T-cell (primary cell): ENCODE results near the gene PAK2. TPM values are rescaled to one million over a fixed set of nuclear protein-coding genes. Genes with fewer than 3 reads are reported as not detected.

Experiments
- ATAC-seq, 4 experiments: fragments of 200-7000 bp in 3 of 4; fragments of 150-1000 bp in 1 of 4; cut with Tn5 transposase; replicated peaks in 1 of 4; 1 replicate in 3 of 4; 2 replicates in 1 of 4; pipeline ENCODE4 v1.10.0; 2021; ENCODE audit warnings: moderate library complexity in 3 of 4, mild to moderate bottlenecking in 2 of 4, moderate number of reproducible peaks in 1 of 4
- CTCF ChIA-PET, 2 donors: fragments of 300-600 bp; sonication (Branson Sonifier 250); formaldehyde crosslinking; loops; one replicate each; lab custom pipeline; 2022; ENCODE audit warnings: antibody characterized with exemption in 2 of 2; lab: Charles Lee
- POLR2A ChIA-PET, 2 donors: fragments of 300-600 bp; sonication (Branson Sonifier 250); formaldehyde crosslinking; loops; one replicate each; lab custom pipeline; 2022; ENCODE audit warnings: antibody characterized with exemption in 2 of 2; lab: Charles Lee
- DNase-seq, 35 experiments: peaks; one replicate each; pipeline versions ENCODE4 v3.0.0 to v3.0.0-alpha.2; 2013 to 2023
- H3K27ac ChIP-seq: one replicate; pipeline ENCODE4 v1.5.1; 2013; ENCODE audit warnings: low read length
- H3K27me3 ChIP-seq, 2 experiments: replicated peaks in 1 of 2; 1 replicate in 1 of 2; 2 replicates in 1 of 2; pipeline versions ENCODE4 v1.6.1 to v1.7.0; 2013; ENCODE audit warnings: low read length in 1 of 2, mixed read lengths in 1 of 2; ENCODE audit not compliant: control insufficient read depth in 2 of 2, insufficient read depth in 2 of 2; ENCODE audit errors: extremely low read depth in 1 of 2
- H3K36me3 ChIP-seq, 2 donors: 1 replicate in 1 of 2; 2 replicates in 1 of 2; pipeline versions ENCODE4 v1.6.1 to v1.7.0; 2013; ENCODE audit warnings: low read length in 1 of 2; ENCODE audit not compliant: control insufficient read depth in 2 of 2, insufficient read depth in 1 of 2; ENCODE audit errors: extremely low read depth in 1 of 2
- H3K4me1 ChIP-seq, 2 experiments: 1 replicate in 1 of 2; 2 replicates in 1 of 2; pipeline versions ENCODE4 v1.6.1 to v1.7.0; 2013; ENCODE audit warnings: low read length in 2 of 2, mixed read lengths in 1 of 2; ENCODE audit not compliant: insufficient read depth in 2 of 2, control insufficient read depth in 1 of 2; ENCODE audit errors: extremely low read depth in 1 of 2
- H3K4me3 ChIP-seq, 2 donors: 1 replicate in 1 of 2; 2 replicates in 1 of 2; pipeline versions ENCODE4 v1.5.1 to v1.7.0; 2013; ENCODE audit warnings: mild to moderate bottlenecking in 2 of 2, low read length in 1 of 2, moderate library complexity in 1 of 2; ENCODE audit not compliant: control insufficient read depth in 1 of 2; ENCODE audit errors: extremely low read depth in 1 of 2
- H3K9me3 ChIP-seq: 2 replicates; pipeline ENCODE4 v1.7.0; 2013
- H3K27ac Mint-ChIP-seq, 2 donors: one replicate each; pipeline ENCODE4 v1.8.0; 2020 to 2021; ENCODE audit warnings: mild to moderate bottlenecking in 2 of 2, mixed read lengths in 2 of 2
- H3K27me3 Mint-ChIP-seq, 2 donors: one replicate each; pipeline ENCODE4 v1.8.0; 2021 to 2022; ENCODE audit warnings: mixed read lengths in 2 of 2
- H3K36me3 Mint-ChIP-seq: one replicate; pipeline ENCODE4 v1.8.0; 2021; ENCODE audit warnings: mixed read lengths
- H3K4me1 Mint-ChIP-seq, 3 donors: one replicate each; pipeline ENCODE4 v1.8.0; 2020 to 2022; ENCODE audit warnings: mixed read lengths in 3 of 3, mild to moderate bottlenecking in 1 of 3
- H3K4me3 Mint-ChIP-seq, 3 donors: one replicate each; pipeline ENCODE4 v1.8.0; 2020 to 2022; ENCODE audit warnings: mild to moderate bottlenecking in 3 of 3, mixed read lengths in 3 of 3, moderate library complexity in 3 of 3
- H3K9me3 Mint-ChIP-seq, 3 donors: one replicate each; pipeline ENCODE4 v1.8.0; 2020 to 2022; ENCODE audit warnings: mixed read lengths in 3 of 3
- WGBS: methylation state at CpG from one replicate; pipeline ENCODE4 v1.1.5; 2013; ENCODE audit warnings: missing lambda C conversion rate; ENCODE audit not compliant: insufficient coverage; 5-methylcytosine and 5-hydroxymethylcytosine counted together
- total RNA-seq, 35 experiments: library from RNA in 6 of 35; stranded (reverse) in 6 of 35; fragments of 120-200 nt in 1 of 35; gene quantifications; one replicate each; pipeline versions ENCODE4 v1.2.1 to v1.2.4 and lab custom pipeline; 2013 to 2026

Gene PAK2
- total RNA-seq, 5 donors from 2014 or later (not counting 1 experiment from before 2014, with no cell fraction given): 62.7 to 87.3 (median 76.2) TPM

- DNase-seq (no peak), ATAC-seq (no peak)
- ChIA-PET CTCF (interaction anchor here in 1 of 2 donors (0.6 kb wide), 1 partner anchor 230 kb away, joined by 3 read pairs; no protein-coding TSS in a partner anchor), POLR2A (interaction anchor here in 1 of 2 donors (0.6 kb wide), 2 partner anchors 37 to 279 kb away, joined by 3 to 4 read pairs; no protein-coding TSS in a partner anchor)
- Mint-ChIP-seq H3K4me1 (peaks cover 71 to 76% (median 75%) of the 10 kb centered on the region in 3 donors), H3K27ac (no peak overlapping the region), H3K36me3 (peaks cover 11% of the 10 kb centered on the region), H3K9me3 (no peaks in the 10 kb centered on the region), H3K27me3 (no peaks in the 10 kb centered on the region), H3K4me3 (no peak overlapping the region)
- Histone ChIP-seq H3K4me1 (peaks cover 10 to 25% of the 10 kb centered on the region in 2 experiments), H3K4me3 (no peak overlapping the region), H3K27ac (no peak overlapping the region), H3K27me3 (no peaks in the 10 kb centered on the region), H3K9me3 (no peaks in the 10 kb centered on the region), H3K36me3 (peaks cover 0 to 3% of the 10 kb centered on the region in 2 donors)
- no CpG with 5 or more reads among the region's 1 CpG for WGBS
These were observed 31.4 kb downstream of the PAK2 start for GRCh38 chr3:196771067-196771466.

- CTCF ChIA-PET: no interaction called here
- peak overlapping the region in 1 of 3 donors; percentile 18 for H3K4me3 Mint-ChIP-seq
- H3K9me3 Mint-ChIP-seq: no peaks in the 10 kb centered on the region
These were observed 32.4 kb downstream of the PAK2 start for GRCh38 chr3:196772102-196772501.

GRCh38 chr3:196772897-196773296, 33.2 kb downstream of the PAK2 start:
- H3K36me3 Mint-ChIP-seq: peaks cover 23% of the 10 kb centered on the region
- ATAC-seq (no peak), DNase-seq (no peak)
- peak overlapping the region in 1 of 3 donors; percentile 45 for H3K4me3 Mint-ChIP-seq
- no peak overlapping the region for H3K4me3 ChIP-seq
- H3K36me3 ChIP-seq: peaks cover 0 to 3% of the 10 kb centered on the region in 2 donors
- H3K27ac ChIP-seq: no peak overlapping the region
- CTCF ChIA-PET: no interaction called here
- WGBS: 100% methylated on average over 3 of the region's 6 CpGs
- no peaks in the 10 kb centered on the region for H3K27me3 ChIP-seq
- peaks cover 69 to 81% (median 73%) of the 10 kb centered on the region in 3 donors for H3K4me1 Mint-ChIP-seq
- POLR2A ChIA-PET: no interaction called here
- no peaks in the 10 kb centered on the region for H3K9me3 ChIP-seq
- peak overlapping the region in 1 of 2 donors; percentile 19 for H3K27ac Mint-ChIP-seq
- no peaks in the 10 kb centered on the region for H3K9me3 Mint-ChIP-seq
- peaks cover 10 to 25% of the 10 kb centered on the region in 2 experiments for H3K4me1 ChIP-seq
- no peaks in the 10 kb centered on the region for H3K27me3 Mint-ChIP-seq

More at GRCh38 chr3:196772102-196772501, 32.4 kb downstream of the PAK2 start:
- ATAC-seq (no peak), DNase-seq (no peak)
- H3K4me3 ChIP-seq: no peak overlapping the region
- WGBS: 100% methylated on average over 1 of the region's 4 CpGs
- POLR2A ChIA-PET: interaction anchor here in 1 of 2 donors (0.5 kb wide), 1 partner anchor 14 kb away, joined by 3 read pairs; no protein-coding TSS in a partner anchor
- H3K9me3 ChIP-seq: no peaks in the 10 kb centered on the region
- H3K27ac ChIP-seq: no peak overlapping the region
- H3K27me3 ChIP-seq: no peaks in the 10 kb centered on the region
- peak overlapping the region in 1 of 2 donors; percentile 9 for H3K27ac Mint-ChIP-seq
- H3K4me1 ChIP-seq: peaks cover 10 to 25% of the 10 kb centered on the region in 2 experiments
- peaks cover 71 to 78% (median 72%) of the 10 kb centered on the region in 3 donors for H3K4me1 Mint-ChIP-seq
- H3K36me3 Mint-ChIP-seq: peaks cover 18% of the 10 kb centered on the region
- H3K36me3 ChIP-seq: peaks cover 0 to 3% of the 10 kb centered on the region in 2 donors
- H3K27me3 Mint-ChIP-seq: no peaks in the 10 kb centered on the region

GRCh38 chr3:196774191-196774820, 34.6 kb downstream of the PAK2 start:
- Mint-ChIP-seq H3K4me3 (peak overlapping the region in 1 of 3 donors; percentile 45), H3K9me3 (no peaks in the 10 kb centered on the region), H3K27ac (peak overlapping the region; percentile 53 to 73), H3K4me1 (peaks cover 78 to 89% (median 84%) of the 10 kb centered on the region in 3 donors), H3K36me3 (peaks cover 30% of the 10 kb centered on the region), H3K27me3 (no peaks in the 10 kb centered on the region)
- POLR2A ChIA-PET: interaction anchor here in 1 of 2 donors (0.6 kb wide), 1 partner anchor 319 kb away, joined by 3 read pairs; no protein-coding TSS in a partner anchor
- DNase-seq: no peak
- Histone ChIP-seq H3K27me3 (no peaks in the 10 kb centered on the region), H3K36me3 (no peaks in the 10 kb centered on the region), H3K9me3 (no peaks in the 10 kb centered on the region), H3K4me3 (no peak overlapping the region), H3K27ac (no peak overlapping the region), H3K4me1 (peaks cover 10 to 28% of the 10 kb centered on the region in 2 experiments)
- 75% methylated on average over 1 of the region's 5 CpGs for WGBS
- CTCF ChIA-PET: no interaction called here
- no peak for ATAC-seq

- Mint-ChIP-seq H3K9me3 (peaks cover 0 to 2% (median 1%) of the 10 kb centered on the region in 3 donors), H3K36me3 (peaks cover 33% of the 10 kb centered on the region), H3K27me3 (no peaks in the 10 kb centered on the region), H3K4me1 (peaks cover 79 to 90% (median 86%) of the 10 kb centered on the region in 3 donors), H3K4me3 (no peak overlapping the region), H3K27ac (peak overlapping the region; percentile 8 to 53)
- no CpG with 5 or more reads among the region's 6 CpGs for WGBS
- no peaks in the 10 kb centered on the region for H3K9me3 ChIP-seq
- H3K4me1 ChIP-seq: peaks cover 10 to 26% of the 10 kb centered on the region in 2 experiments
- DNase-seq (no peak), ATAC-seq (no peak)
- no peaks in the 10 kb centered on the region for H3K27me3 ChIP-seq
- H3K4me3 ChIP-seq: no peak overlapping the region
- ChIA-PET POLR2A (no interaction called here), CTCF (no interaction called here)
- H3K36me3 ChIP-seq: peaks cover 0 to 4% of the 10 kb centered on the region in 2 donors
- H3K27ac ChIP-seq: no peak overlapping the region
These were observed 35.3 kb downstream of the PAK2 start for GRCh38 chr3:196774848-196775422.

GRCh38 chr3:196775938-196776337, 36.3 kb downstream of the PAK2 start:
- H3K4me3 Mint-ChIP-seq: no peak overlapping the region
- no peak for ATAC-seq
- peaks cover 0 to 7% (median 4%) of the 10 kb centered on the region in 3 donors for H3K9me3 Mint-ChIP-seq
- H3K4me3 ChIP-seq: no peak overlapping the region
- peaks cover 0 to 6% of the 10 kb centered on the region in 2 donors for H3K36me3 ChIP-seq
- no peak overlapping the region for H3K27ac ChIP-seq
- no peak for DNase-seq
- ChIA-PET POLR2A (no interaction called here), CTCF (no interaction called here)
- no peak overlapping the region for H3K27ac Mint-ChIP-seq
- peaks cover 37% of the 10 kb centered on the region for H3K36me3 Mint-ChIP-seq
- peaks cover 10 to 18% of the 10 kb centered on the region in 2 experiments for H3K4me1 ChIP-seq
- WGBS: no CpG with 5 or more reads among the region's 9 CpGs
- H3K4me1 Mint-ChIP-seq: peaks cover 76 to 88% (median 84%) of the 10 kb centered on the region in 3 donors
- no peaks in the 10 kb centered on the region for H3K9me3 ChIP-seq
- H3K27me3 ChIP-seq: no peaks in the 10 kb centered on the region
- H3K27me3 Mint-ChIP-seq: no peaks in the 10 kb centered on the region
